SK-N-SH (cell line): ENCODE results near the gene NEK7. TPM values are rescaled to one million over a fixed set of nuclear protein-coding genes. Genes with fewer than 3 reads are reported as not detected.

ENCODE experiments used
- CTCF ChIA-PET: fragments of 300-600, 350-600 bp; formaldehyde crosslinking; extraction: SDS; loops from one replicate; lab custom pipeline; 2021; lab: Yijun Ruan, JAX
- POLR2A ChIA-PET: fragments of 350-600 bp; sonication (Branson Sonifier 250); formaldehyde crosslinking; extraction: SDS; loops from one replicate; lab custom pipeline; 2020; ENCODE audit warnings: antibody characterized with exemption, inconsistent platforms; lab: Yijun Ruan, JAX
- DNase-seq: peaks from one replicate; pipeline ENCODE4 v3.0.0; 2012
- H2AFZ ChIP-seq: fragments of 200-600 bp; sonication (generic); 2 replicates; pipeline ENCODE4 v1.8.1; 2016; ENCODE audit warnings: antibody characterized with exemption, mild to moderate bottlenecking, low read depth
- H3F3A ChIP-seq: fragments of 200-600 bp; sonication (generic); replicated peaks from 2 replicates; pipeline ENCODE3; 2016; ENCODE audit warnings: antibody characterized with exemption, mild to moderate bottlenecking; ENCODE audit not compliant: insufficient read depth
- H3K27ac ChIP-seq, 2 experiments: fragments of 200-500 bp in 1 of 2; fragments of 200-600 bp in 1 of 2; sonication (Bioruptor generic) in 1 of 2; sonication (generic), shearing (Covaris generic) in 1 of 2; 2 replicates each; pipeline versions ENCODE4 v1.5.1 to v1.6.1; 2014 to 2016; ENCODE audit warnings: low read depth in 2 of 2, inconsistent platforms in 1 of 2, low read length in 1 of 2, mild to moderate bottlenecking in 1 of 2, mixed read lengths in 1 of 2
- H3K27me3 ChIP-seq: fragments of 200-600 bp; sonication (generic), shearing (Covaris generic); 2 replicates; pipeline ENCODE4 v1.6.1; 2016; ENCODE audit warnings: mixed run types; ENCODE audit not compliant: insufficient read depth
- H3K36me3 ChIP-seq, 2 experiments: fragments of 200-500 bp in 1 of 2; fragments of 200-600 bp in 1 of 2; sonication (Bioruptor generic) in 1 of 2; sonication (generic) in 1 of 2; replicated peaks in 1 of 2; 2 replicates each; pipeline versions ENCODE3 to v1.5.1; 2014 to 2016; ENCODE audit warnings: low read length in 1 of 2, mild to moderate bottlenecking in 1 of 2; ENCODE audit not compliant: insufficient read depth in 2 of 2, control insufficient read depth in 1 of 2
- H3K4me1 ChIP-seq, 2 experiments: fragments of 200-500 bp in 1 of 2; fragments of 200-600 bp in 1 of 2; sonication (Bioruptor generic) in 1 of 2; sonication (generic), shearing (Covaris generic) in 1 of 2; 2 replicates each; pipeline versions ENCODE4 v1.5.1 to v1.6.1; 2014 to 2016; ENCODE audit warnings: low read depth in 1 of 2, low read length in 1 of 2, mixed run types in 1 of 2; ENCODE audit not compliant: insufficient read depth in 2 of 2, control insufficient read depth in 1 of 2
- H3K4me2 ChIP-seq: fragments of 200-600 bp; sonication (generic), shearing (Covaris generic); 2 replicates; pipeline ENCODE4 v1.6.1; 2017; ENCODE audit warnings: mixed run types
- H3K4me3 ChIP-seq, 2 experiments: fragments of 200-500 bp in 1 of 2; fragments of 200-600 bp in 1 of 2; sonication (Bioruptor generic) in 1 of 2; sonication (generic), shearing (Covaris generic) in 1 of 2; 2 replicates each; pipeline versions ENCODE4 v1.5.1 to v1.8.1; 2014 to 2016; ENCODE audit warnings: low read depth in 2 of 2, inconsistent platforms in 1 of 2, low read length in 1 of 2, mild to moderate bottlenecking in 1 of 2, mixed read lengths in 1 of 2, moderate library complexity in 1 of 2
- H3K79me2 ChIP-seq: fragments of 200-600 bp; sonication (generic); 2 replicates; pipeline ENCODE4 v1.8.1; 2017; ENCODE audit warnings: mild to moderate bottlenecking; ENCODE audit not compliant: insufficient read depth
- H3K9ac ChIP-seq: fragments of 200-600 bp; sonication (generic); 2 replicates; pipeline ENCODE4 v1.6.1; 2017; ENCODE audit warnings: mixed run types
- H3K9me2 ChIP-seq: fragments of 200-600 bp; sonication (generic); 2 replicates; pipeline ENCODE4 v1.6.1; 2017; ENCODE audit warnings: mixed run types
- H3K9me3 ChIP-seq: fragments of 200-600 bp; sonication (generic); 2 replicates; pipeline ENCODE4 v1.6.1; 2017; ENCODE audit warnings: mixed run types, mild to moderate bottlenecking, moderate library complexity
- H4K20me1 ChIP-seq: fragments of 200-600 bp; sonication (generic); 2 replicates; pipeline ENCODE4 v1.6.1; 2017; ENCODE audit warnings: mild to moderate bottlenecking, mixed run types; ENCODE audit not compliant: insufficient read depth
- ELF1 ChIP-seq: IDR thresholded peaks from 2 replicates; pipeline ENCODE4 v1.4.0; 2012
- FOXJ3 ChIP-seq: sonication (generic); formaldehyde crosslinking; IDR thresholded peaks from 2 replicates; pipeline ENCODE4 v1.5.1; 2020; ENCODE audit warnings: mild to moderate bottlenecking, missing genetic modification reagents
- FOXM1 ChIP-seq: IDR thresholded peaks from 2 replicates; pipeline ENCODE4 v1.4.0; 2012; ENCODE audit warnings: low read depth, mild to moderate bottlenecking
- GABPA ChIP-seq: IDR thresholded peaks from 2 replicates; pipeline ENCODE4 v1.4.0; 2012; ENCODE audit warnings: low read depth, mild to moderate bottlenecking
- JUND ChIP-seq: IDR thresholded peaks from 2 replicates; pipeline ENCODE4 v1.4.0; 2012
- MAX ChIP-seq: IDR thresholded peaks from 2 replicates; pipeline ENCODE4 v1.4.0; 2012; ENCODE audit warnings: low read depth
- MEF2A ChIP-seq: IDR thresholded peaks from 2 replicates; pipeline ENCODE4 v1.4.0; 2012; ENCODE audit warnings: low read depth, borderline replicate concordance
- NFIC ChIP-seq: IDR thresholded peaks from 2 replicates; pipeline ENCODE4 v1.4.0; 2012; ENCODE audit warnings: borderline replicate concordance
- NRF1 ChIP-seq: IDR thresholded peaks from 2 replicates; pipeline ENCODE4 v1.6.1; 2012; ENCODE audit warnings: low read depth, mild to moderate bottlenecking, low read length
- PBX3 ChIP-seq: IDR thresholded peaks from 2 replicates; pipeline ENCODE4; 2012
- POLR2AphosphoS5 ChIP-seq: IDR thresholded peaks from 2 replicates; pipeline ENCODE4 v1.6.1; 2012; ENCODE audit warnings: low read depth, low read length
- RAD21 ChIP-seq: IDR thresholded peaks from 2 replicates; pipeline ENCODE4 v1.6.1; 2012; ENCODE audit warnings: mild to moderate bottlenecking, low read length
- RCOR1 ChIP-seq: fragments of 150-350 bp; IDR thresholded peaks from 2 replicates; pipeline ENCODE4 v1.6.1; 2017; ENCODE audit warnings: antibody characterized with exemption, low read length
- RFX5 ChIP-seq: IDR thresholded peaks from 2 replicates; pipeline ENCODE4 v1.6.1; 2012; ENCODE audit warnings: mild to moderate bottlenecking, improper control_type of control experiment, low read length
- RXRA ChIP-seq: IDR thresholded peaks from 2 replicates; pipeline ENCODE4 v1.4.0; 2012; ENCODE audit warnings: low read depth, mild to moderate bottlenecking, borderline replicate concordance
- YY1 ChIP-seq: IDR thresholded peaks from 2 replicates; pipeline ENCODE4 v1.4.0; 2012; ENCODE audit warnings: low read depth, mild to moderate bottlenecking
- polyA plus RNA-seq, 3 experiments: library from polyadenylated mRNA; depleted of rRNA; stranded (reverse); fragments of >200 nt; gene quantifications; 2 replicates each; pipeline ENCODE4 v1.2.3, GENCODE V29; 2012
- TF ChIP-seq, protein P1 (sequence below): fragments of 200-600 bp; sonication (generic); IDR thresholded peaks from 2 replicates; pipeline ENCODE4 v1.6.1; 2017; ENCODE audit warnings: antibody characterized with exemption, mild to moderate bottlenecking, moderate library complexity
- TF ChIP-seq, protein P2 (sequence below): IDR thresholded peaks from 2 replicates; pipeline ENCODE4 v1.6.1; 2012; ENCODE audit warnings: mild to moderate bottlenecking, low read depth, low read length, moderate library complexity
- TF ChIP-seq, protein P3 (sequence below): fragments of 150-350 bp; IDR thresholded peaks from 2 replicates; pipeline ENCODE4 v1.6.1; 2017; ENCODE audit warnings: antibody characterized with exemption, low read length, low read depth, borderline replicate concordance
- TF ChIP-seq, protein P4 (sequence below): fragments of 150-350 bp; IDR thresholded peaks from 2 replicates; pipeline ENCODE4 v1.6.1; 2016; ENCODE audit warnings: mild to moderate bottlenecking, low read depth, low read length

Gene NEK7
- polyA plus RNA-seq, 1 of the 3 experiments (the other 2 are of a cell fraction) = 85.8 TPM

DNA sequence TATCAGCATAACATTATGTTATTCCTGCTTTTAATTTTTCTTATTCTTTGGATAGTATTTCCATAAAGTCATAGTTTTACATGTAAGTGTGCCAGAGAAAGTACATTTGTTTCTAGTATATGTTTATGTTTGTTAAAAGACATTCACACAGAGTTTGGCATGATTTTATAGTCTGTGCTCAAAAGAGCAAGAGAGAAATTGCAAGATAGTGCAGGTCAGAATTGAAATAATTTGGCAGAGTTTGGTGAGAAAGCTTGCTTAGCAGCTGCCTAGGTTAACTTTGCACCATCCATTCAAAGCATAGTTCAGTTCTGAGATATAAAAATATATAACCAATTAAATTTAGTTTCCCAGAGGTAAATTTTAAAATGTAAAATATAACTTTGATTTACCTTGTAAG lies 17.0 kb downstream of the NEK7 start:
- no peak overlapping the region for H3K27ac ChIP-seq
- H3K4me1 ChIP-seq = peaks cover 20 to 30% of the 10 kb centered on the region in 2 experiments; a peak in 3 of 4 replicates
- no peak overlapping the region for H2AFZ ChIP-seq
- H3K9ac ChIP-seq = no peak overlapping the region
- peaks cover 20% of the 10 kb centered on the region for H3F3A ChIP-seq
- H3K9me3 ChIP-seq = no peaks in the 10 kb centered on the region
- TF ChIP-seq RXRA = no peak
- TF ChIP-seq MEF2A = no peak
- no peak for TF ChIP-seq NFIC
- TF ChIP-seq MAX = no peak
- no peak for TF ChIP-seq RAD21
- TF ChIP-seq PBX3 = no peak
- TF ChIP-seq YY1 = no peak
- no peak for TF ChIP-seq FOXJ3 (CRISPR knock-in tag)
- TF ChIP-seq POLR2AphosphoS5 = no peak
- no peak for TF ChIP-seq JUND
- no peak for TF ChIP-seq RFX5
- TF ChIP-seq, protein P1, sequence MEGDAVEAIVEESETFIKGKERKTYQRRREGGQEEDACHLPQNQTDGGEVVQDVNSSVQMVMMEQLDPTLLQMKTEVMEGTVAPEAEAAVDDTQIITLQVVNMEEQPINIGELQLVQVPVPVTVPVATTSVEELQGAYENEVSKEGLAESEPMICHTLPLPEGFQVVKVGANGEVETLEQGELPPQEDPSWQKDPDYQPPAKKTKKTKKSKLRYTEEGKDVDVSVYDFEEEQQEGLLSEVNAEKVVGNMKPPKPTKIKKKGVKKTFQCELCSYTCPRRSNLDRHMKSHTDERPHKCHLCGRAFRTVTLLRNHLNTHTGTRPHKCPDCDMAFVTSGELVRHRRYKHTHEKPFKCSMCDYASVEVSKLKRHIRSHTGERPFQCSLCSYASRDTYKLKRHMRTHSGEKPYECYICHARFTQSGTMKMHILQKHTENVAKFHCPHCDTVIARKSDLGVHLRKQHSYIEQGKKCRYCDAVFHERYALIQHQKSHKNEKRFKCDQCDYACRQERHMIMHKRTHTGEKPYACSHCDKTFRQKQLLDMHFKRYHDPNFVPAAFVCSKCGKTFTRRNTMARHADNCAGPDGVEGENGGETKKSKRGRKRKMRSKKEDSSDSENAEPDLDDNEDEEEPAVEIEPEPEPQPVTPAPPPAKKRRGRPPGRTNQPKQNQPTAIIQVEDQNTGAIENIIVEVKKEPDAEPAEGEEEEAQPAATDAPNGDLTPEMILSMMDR = no peak
- no peak for TF ChIP-seq GABPA
- no peak for TF ChIP-seq NRF1
- TF ChIP-seq FOXM1 = no peak
- no peak for TF ChIP-seq ELF1
- TF ChIP-seq, protein P2, sequence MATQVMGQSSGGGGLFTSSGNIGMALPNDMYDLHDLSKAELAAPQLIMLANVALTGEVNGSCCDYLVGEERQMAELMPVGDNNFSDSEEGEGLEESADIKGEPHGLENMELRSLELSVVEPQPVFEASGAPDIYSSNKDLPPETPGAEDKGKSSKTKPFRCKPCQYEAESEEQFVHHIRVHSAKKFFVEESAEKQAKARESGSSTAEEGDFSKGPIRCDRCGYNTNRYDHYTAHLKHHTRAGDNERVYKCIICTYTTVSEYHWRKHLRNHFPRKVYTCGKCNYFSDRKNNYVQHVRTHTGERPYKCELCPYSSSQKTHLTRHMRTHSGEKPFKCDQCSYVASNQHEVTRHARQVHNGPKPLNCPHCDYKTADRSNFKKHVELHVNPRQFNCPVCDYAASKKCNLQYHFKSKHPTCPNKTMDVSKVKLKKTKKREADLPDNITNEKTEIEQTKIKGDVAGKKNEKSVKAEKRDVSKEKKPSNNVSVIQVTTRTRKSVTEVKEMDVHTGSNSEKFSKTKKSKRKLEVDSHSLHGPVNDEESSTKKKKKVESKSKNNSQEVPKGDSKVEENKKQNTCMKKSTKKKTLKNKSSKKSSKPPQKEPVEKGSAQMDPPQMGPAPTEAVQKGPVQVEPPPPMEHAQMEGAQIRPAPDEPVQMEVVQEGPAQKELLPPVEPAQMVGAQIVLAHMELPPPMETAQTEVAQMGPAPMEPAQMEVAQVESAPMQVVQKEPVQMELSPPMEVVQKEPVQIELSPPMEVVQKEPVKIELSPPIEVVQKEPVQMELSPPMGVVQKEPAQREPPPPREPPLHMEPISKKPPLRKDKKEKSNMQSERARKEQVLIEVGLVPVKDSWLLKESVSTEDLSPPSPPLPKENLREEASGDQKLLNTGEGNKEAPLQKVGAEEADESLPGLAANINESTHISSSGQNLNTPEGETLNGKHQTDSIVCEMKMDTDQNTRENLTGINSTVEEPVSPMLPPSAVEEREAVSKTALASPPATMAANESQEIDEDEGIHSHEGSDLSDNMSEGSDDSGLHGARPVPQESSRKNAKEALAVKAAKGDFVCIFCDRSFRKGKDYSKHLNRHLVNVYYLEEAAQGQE = no peak
- no peak for TF ChIP-seq RCOR1
- TF ChIP-seq, protein P3, sequence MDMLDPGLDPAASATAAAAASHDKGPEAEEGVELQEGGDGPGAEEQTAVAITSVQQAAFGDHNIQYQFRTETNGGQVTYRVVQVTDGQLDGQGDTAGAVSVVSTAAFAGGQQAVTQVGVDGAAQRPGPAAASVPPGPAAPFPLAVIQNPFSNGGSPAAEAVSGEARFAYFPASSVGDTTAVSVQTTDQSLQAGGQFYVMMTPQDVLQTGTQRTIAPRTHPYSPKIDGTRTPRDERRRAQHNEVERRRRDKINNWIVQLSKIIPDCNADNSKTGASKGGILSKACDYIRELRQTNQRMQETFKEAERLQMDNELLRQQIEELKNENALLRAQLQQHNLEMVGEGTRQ = no peak
- TF ChIP-seq, protein P4, sequence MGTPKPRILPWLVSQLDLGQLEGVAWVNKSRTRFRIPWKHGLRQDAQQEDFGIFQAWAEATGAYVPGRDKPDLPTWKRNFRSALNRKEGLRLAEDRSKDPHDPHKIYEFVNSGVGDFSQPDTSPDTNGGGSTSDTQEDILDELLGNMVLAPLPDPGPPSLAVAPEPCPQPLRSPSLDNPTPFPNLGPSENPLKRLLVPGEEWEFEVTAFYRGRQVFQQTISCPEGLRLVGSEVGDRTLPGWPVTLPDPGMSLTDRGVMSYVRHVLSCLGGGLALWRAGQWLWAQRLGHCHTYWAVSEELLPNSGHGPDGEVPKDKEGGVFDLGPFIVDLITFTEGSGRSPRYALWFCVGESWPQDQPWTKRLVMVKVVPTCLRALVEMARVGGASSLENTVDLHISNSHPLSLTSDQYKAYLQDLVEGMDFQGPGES = no peak
- no peaks in the 10 kb centered on the region for H3K27me3 ChIP-seq
- no peak overlapping the region for H3K4me3 ChIP-seq
- CTCF ChIA-PET = no interaction called here
- peaks cover 97% of the 10 kb centered on the region for H4K20me1 ChIP-seq
- no peak for DNase-seq
- peaks cover 2 to 3% of the 10 kb centered on the region in 2 experiments for H3K36me3 ChIP-seq
- POLR2A ChIA-PET = no interaction called here
- H3K9me2 ChIP-seq = no peaks in the 10 kb centered on the region
- peaks cover 100% of the 10 kb centered on the region for H3K79me2 ChIP-seq
- H3K4me2 ChIP-seq = no peak overlapping the region
